ENCODE results near the gene SLC48A1.

The SLC48A1 gene

GRCh38 chr12:47777151-47777550, 4.1 kb downstream of the SLC48A1 start:
- no peak for DNase-seq (ENCODE audit: low read depth in 1 of 2, low spot score in 1 of 2)

GRCh38 chr12:47777741-47778558, 4.9 kb downstream of the SLC48A1 start:
- no peak for DNase-seq (ENCODE audit: low read depth in 1 of 2, low spot score in 1 of 2)

DNA sequence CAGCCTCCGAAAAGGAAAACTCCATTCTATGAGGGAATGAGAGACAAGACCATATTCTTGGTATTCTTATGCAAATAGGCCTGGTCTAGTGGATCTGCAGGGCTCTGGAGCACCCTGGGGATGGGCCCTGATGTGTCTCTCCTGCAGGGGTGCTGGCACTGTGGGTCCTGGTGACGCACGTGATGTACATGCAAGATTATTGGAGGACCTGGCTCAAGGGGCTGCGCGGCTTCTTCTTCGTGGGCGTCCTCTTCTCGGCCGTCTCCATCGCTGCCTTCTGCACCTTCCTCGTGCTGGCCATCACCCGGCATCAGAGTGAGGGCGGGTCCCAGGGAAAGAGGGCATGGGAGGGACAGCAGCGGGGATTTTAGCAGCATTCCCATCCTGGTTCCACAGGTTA, 5.8 kb downstream of the SLC48A1 start:
- no peak for DNase-seq (ENCODE audit: low read depth in 1 of 2, low spot score in 1 of 2)

DNA sequence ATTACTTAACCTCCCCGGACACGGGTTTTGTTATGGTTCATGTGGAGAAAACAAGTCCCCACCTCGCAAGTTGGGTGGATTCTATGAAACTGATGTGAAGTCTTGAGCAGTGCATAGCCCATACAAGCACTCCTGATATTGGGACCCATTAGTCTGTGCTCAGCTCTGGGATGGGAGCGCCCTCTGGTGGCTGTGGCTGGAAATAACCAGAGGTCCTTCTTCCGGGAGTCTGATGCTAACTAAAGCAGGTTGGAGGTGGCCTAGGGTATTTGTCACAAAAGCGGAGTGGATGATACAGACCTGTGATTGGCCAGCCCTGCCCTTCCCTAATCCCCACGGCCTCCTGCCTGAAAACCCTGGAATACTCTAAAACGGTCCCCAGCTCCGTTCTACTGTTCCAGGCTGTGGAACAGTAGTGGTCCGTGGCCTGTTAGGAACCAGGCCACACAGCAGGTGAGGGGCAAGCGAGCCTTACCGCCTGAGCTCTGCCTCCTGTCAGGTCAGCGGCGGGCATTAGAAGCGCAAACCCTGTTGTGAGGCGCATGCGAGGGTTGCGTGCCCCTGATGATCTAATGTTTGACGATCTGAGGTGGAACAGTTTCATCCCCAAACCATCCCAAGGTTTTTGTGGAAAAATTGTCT, 6.4 kb downstream of the SLC48A1 start:
- peak; percentile 91 to 92 for DNase-seq (ENCODE audit: low read depth in 1 of 2, low spot score in 1 of 2)

GRCh38 chr12:47779943-47780504, 7.0 kb downstream of the SLC48A1 start:
- DNase-seq (ENCODE audit: low read depth in 1 of 2, low spot score in 1 of 2): no peak

GRCh38 chr12:47781479-47782371, 8.7 kb downstream of the SLC48A1 start:
- no peak for DNase-seq (ENCODE audit: low read depth in 1 of 2, low spot score in 1 of 2)

- no peak for DNase-seq (ENCODE audit: low read depth in 1 of 2, low spot score in 1 of 2)
Observed at GRCh38 chr12:47782372-47782770, 9.3 kb downstream of the SLC48A1 start.

DNA sequence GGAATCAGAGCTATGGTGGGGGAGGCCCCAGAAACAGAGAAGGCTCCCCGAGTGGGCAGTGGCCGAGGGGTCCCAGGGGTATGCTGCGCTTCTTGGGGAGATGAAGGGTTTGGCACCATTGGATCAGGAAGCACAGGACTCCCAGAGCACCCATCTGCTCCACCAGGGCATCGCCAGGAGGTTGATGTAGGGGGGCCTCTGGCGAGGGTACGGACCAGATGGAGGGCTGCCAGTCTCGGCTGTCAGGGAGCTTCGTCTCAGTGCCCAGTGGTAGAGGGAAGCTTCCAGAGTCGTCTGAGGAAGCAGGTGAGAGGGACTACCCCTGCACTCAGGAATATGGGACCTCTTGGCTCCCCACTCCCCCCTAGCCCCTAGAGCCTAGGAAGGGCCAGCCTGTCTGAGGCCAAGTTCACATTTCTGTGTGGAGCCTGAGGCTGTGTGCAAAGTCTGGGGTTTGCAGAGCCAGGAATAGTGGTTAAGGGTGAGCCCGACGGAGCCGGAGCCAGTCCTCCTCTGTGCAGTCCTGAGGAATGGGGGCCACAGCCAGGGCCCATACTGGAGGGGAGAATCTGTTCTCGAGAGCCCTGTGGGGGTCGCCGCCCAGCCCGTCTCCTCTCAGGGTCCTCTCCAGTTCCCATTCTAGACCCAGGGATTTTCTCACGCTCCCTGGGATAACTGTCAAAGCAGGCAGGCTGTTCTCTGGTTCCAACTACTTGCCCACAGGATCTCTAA, 10.2 kb downstream of the SLC48A1 start:
- no peak for DNase-seq (ENCODE audit: low read depth in 1 of 2, low spot score in 1 of 2)

DNA sequence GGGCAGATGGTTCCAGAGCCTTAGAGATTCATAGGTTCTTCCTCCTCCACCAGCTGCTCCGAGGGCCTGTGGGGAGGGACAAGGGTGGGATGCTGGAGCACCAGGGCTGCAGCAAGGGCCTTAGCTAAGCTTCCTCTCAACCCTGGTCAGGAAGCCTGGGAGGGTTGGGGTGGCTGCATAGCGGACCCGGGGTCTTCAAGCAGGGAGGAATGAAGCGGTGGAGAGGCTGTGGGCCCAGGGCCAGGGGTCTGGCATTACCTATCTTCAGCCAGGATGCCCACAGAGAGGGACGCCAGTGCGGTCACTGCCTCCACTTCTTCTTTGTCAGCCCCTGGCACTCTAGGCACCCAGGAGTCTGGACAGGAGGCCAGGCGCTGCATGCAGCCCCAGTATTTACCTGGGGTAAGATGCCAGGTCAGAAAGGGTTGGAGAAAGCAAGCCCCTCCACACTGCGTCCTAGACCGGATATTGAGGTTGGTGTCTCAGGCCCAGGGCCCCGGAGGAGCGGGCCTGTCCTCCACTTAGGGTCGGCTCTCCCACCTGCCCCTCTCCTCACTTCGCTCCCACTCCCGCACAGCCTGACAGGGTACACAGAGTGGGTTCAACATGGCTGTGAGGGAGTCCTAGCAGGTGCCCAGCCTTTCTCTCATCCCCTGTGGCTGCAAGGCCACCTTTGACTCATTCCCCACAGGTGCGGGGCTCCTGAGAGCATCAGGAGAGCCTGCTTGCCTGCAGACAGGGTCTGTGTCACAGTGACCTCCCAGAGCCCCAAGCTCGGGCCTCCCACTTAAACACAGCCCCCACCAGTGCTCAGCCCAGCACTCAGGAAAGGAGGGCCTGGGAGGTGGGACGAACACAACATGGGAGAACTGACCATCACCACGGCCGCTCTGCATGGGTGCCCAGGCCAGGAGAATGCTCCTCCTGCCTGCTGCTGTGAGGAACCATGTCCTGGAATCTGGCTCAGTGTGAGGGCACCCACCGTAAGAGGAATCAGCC, 11.1 kb downstream of the SLC48A1 start:
- DNase-seq (ENCODE audit: low read depth in 1 of 2, low spot score in 1 of 2): no peak

DNA sequence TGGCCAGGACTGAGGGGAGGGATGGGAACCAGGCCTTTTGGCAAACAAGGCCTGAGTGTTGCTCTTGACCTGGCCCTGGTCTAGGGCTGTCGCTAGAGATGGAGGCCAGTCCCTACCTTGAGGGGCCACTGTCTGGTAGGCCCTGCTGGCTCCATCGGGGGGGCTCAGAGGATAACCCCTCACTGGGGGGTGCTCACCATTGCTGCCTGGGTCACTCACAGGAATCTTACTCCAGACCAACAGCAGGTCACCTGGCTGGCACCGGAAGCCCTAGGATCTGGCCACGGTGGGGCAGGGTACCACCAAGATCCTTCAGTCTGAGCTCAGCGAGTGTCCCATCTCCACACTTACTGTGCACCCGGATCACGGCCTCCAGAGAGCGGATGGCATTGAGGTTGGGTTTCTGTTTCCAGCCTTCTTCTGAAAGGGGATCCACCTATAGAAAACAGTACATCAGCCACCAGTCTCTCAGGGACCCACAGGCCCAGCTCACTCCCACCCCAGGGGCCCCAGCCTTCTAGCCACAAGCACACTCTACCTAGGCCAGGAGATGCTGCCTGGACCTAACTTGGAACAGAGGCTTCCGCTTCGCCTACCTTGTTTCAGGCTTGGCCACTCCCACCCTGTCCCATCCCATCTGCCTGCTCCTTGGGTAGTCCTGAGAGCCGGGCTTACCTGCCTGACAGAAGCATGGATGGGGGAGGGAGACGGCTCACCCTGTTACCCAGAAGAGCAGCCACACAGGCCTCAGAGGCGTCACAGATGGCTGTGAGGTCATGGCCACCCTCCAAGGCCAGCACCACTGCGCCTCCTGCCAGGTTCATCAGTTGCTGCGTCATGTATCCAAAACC, 12.2 kb downstream of the SLC48A1 start:
- DNase-seq (ENCODE audit: low read depth in 1 of 2, low spot score in 1 of 2): no peak

- DNase-seq (ENCODE audit: low read depth in 1 of 2, low spot score in 1 of 2): no peak
Observed at GRCh38 chr12:47785887-47786661, 13.0 kb downstream of the SLC48A1 start.

GRCh38 chr12:47786662-47787280, 13.7 kb downstream of the SLC48A1 start:
- DNase-seq (ENCODE audit: low read depth in 1 of 2, low spot score in 1 of 2): no peak

GRCh38 chr12:47787596-47788319, 14.7 kb downstream of the SLC48A1 start:
- DNase-seq (ENCODE audit: low read depth in 1 of 2, low spot score in 1 of 2): no peak

- no peak for DNase-seq (ENCODE audit: low read depth in 1 of 2, low spot score in 1 of 2)
Observed at GRCh38 chr12:47789141-47789540, 16.1 kb downstream of the SLC48A1 start.

- DNase-seq (ENCODE audit: low read depth in 1 of 2, low spot score in 1 of 2): no peak
Observed at GRCh38 chr12:47789712-47790489, 16.9 kb downstream of the SLC48A1 start.
